ENCODE data around the gene ZNF516. TPM values are rescaled to one million over a fixed set of nuclear protein-coding genes. Genes with fewer than 3 reads are reported as not detected.

ZNF516 gene
- total and polyA plus RNA-seq, 10 of the 15 experiments (the other 5 are each of a cell fraction or from before 2014, with no cell fraction given) = 2.0 to 32.0 (median 8.3) TPM

- DNase-seq (ENCODE audit: low read depth, low spot score) (no peak), FAIRE-seq (no peak), ATAC-seq (no peak)
- Histone ChIP-seq H3K79me2 (ENCODE audit: control insufficient read depth, insufficient read depth, low read length) (peaks cover 89% of the 10 kb centered on the region), H3K27me3 (replicated peaks in 1 of 2; ENCODE audit: control insufficient read depth in 2 of 2, insufficient read depth in 2 of 2, low read length in 1 of 2) (no peaks in the 10 kb centered on the region), H3K9ac (ENCODE audit: control insufficient read depth, insufficient read depth, low read length) (no peak overlapping the region), H2AFZ (ENCODE audit: control insufficient read depth, low read depth, low read length) (no peak overlapping the region), H3K4me1 (ENCODE audit: control insufficient read depth, insufficient read depth, low read length) (peaks cover 27% of the 10 kb centered on the region), H3K27ac (ENCODE audit: control insufficient read depth, insufficient read depth) (no peak overlapping the region), H3K36me3 (ENCODE audit: control insufficient read depth in 2 of 2, insufficient read depth in 2 of 2, low read length in 1 of 2) (peaks cover 6 to 7% of the 10 kb centered on the region in 2 experiments; a peak in 2 of 4 replicates), H3K4me3 (no peak overlapping the region), H3K4me2 (ENCODE audit: control insufficient read depth, insufficient read depth) (no peak overlapping the region), H3K9me3 (replicated peaks; ENCODE audit: control insufficient read depth, insufficient read depth, low read length) (no peaks in the 10 kb centered on the region), H4K20me1 (ENCODE audit: control insufficient read depth, insufficient read depth) (0 out of 2 replicates have a peak, but pooled peaks cover 2% of the 10 kb centered on the region)
- intact Hi-C loops (cut with micrococcal nuclease; ENCODE audit: unreplicated experiment) (loop anchor here (10.0 kb wide), 1 partner anchor 1275 kb away; the partner anchor contains the start of gene PTGR3), in situ Hi-C loops (cut with MboI) (loop anchor here (10.0 kb wide), 1 partner anchor 645 kb away; no protein-coding TSS in a partner anchor)
- BruUV-seq (replicated peaks) = no TSS peak
- WGBS (ENCODE audit: insufficient coverage, insufficient replicate concordance, low lambda C conversion rate, missing lambda C conversion rate) = 63% methylated on average over 13 of the region's 13 CpGs
- RAD21 ChIA-PET (ENCODE audit: unreplicated experiment) = no interaction called here
- SMC1A ChIA-PET (ENCODE audit: uncharacterized antibody, unreplicated experiment) = interaction anchor here (0.7 to 1.3 kb wide), 3 partner anchors 9 to 25 kb away, joined by 3 read pairs; no protein-coding TSS in a partner anchor
- no peak for TF ChIP-seq MAX (IDR thresholded peaks at IDR 0.05; ENCODE audit: low read depth, low read length)
- no peak for TF ChIP-seq ZNF384 (IDR thresholded peaks at IDR 0.05; ENCODE audit: borderline replicate concordance, low read depth, low read length)
- TF ChIP-seq ETV6 (conservative IDR thresholded peaks at IDR 0.05 in 1 of 2, IDR thresholded peaks at IDR 0.05 in 1 of 2; ENCODE audit: borderline replicate concordance in 1 of 2, low read depth in 1 of 2) = no peak
- TF ChIP-seq NFYA (IDR thresholded peaks at IDR 0.05; ENCODE audit: borderline replicate concordance, low read depth, low read length) = no peak
- TF ChIP-seq NKRF (conservative IDR thresholded peaks at IDR 0.05) = no peak
- TF ChIP-seq LARP7 (IDR thresholded peaks at IDR 0.05) = no peak
- no peak for TF ChIP-seq ZNF622 (IDR thresholded peaks at IDR 0.05)
- no peak for TF ChIP-seq BRCA1 (IDR thresholded peaks at IDR 0.05; ENCODE audit: low read depth, low read length)
- TF ChIP-seq FOXK2 (IDR thresholded peaks at IDR 0.05) = no peak
- no peak for TF ChIP-seq E4F1 (IDR thresholded peaks at IDR 0.05; ENCODE audit: borderline replicate concordance, partially characterized antibody)
- CTCF ChIA-PET = no interaction called here
- POLR2A ChIA-PET = interaction anchor here (2.3 kb wide), 1 partner anchor 9 kb away, joined by 7 read pairs; no protein-coding TSS in a partner anchor
Measured at GRCh38 chr18:76479351-76480238, 15.4 kb downstream of the ZNF516 start.

Data from GM12878 (cell line).